Esophagus muscularis mucosa (tissue), 4 donors: ENCODE measurements around the gene KLHL5. TPM values are rescaled to one million over a fixed set of nuclear protein-coding genes. Genes with fewer than 3 reads are reported as not detected.

Experiments
- DNase-seq: peaks from one replicate; pipeline ENCODE4 v3.0.0-alpha.2; 2017; ENCODE audit errors: extremely low spot score
- H3K27ac ChIP-seq, 4 donors: fragments of 200-600 bp; sonication (generic); replicated peaks in 1 of 4; 1 replicate in 3 of 4; 2 replicates in 1 of 4; pipeline ENCODE4 v1.5.1; 2016 to 2019; ENCODE audit warnings: mild to moderate bottlenecking in 1 of 4
- H3K27me3 ChIP-seq, 4 donors: fragments of 200-600 bp; sonication (generic); one replicate each; pipeline versions ENCODE4 v1.5.1 to v1.6.0; 2016 to 2019
- H3K36me3 ChIP-seq, 4 donors: fragments of 200-600 bp; sonication (generic); one replicate each; pipeline ENCODE4 v1.5.1; 2016 to 2019
- H3K4me1 ChIP-seq, 4 donors: fragments of 200-600 bp; sonication (generic); one replicate each; pipeline ENCODE4 v1.5.1; 2016 to 2019
- H3K4me3 ChIP-seq, 4 donors: fragments of 200-600 bp; sonication (generic); 1 replicate in 2 of 4; 2 replicates in 2 of 4; pipeline ENCODE4 v1.5.1; 2016 to 2019; ENCODE audit warnings: mild to moderate bottlenecking in 4 of 4, moderate library complexity in 1 of 4
- H3K9me3 ChIP-seq, 4 donors: fragments of 200-600 bp; sonication (generic); 1 replicate in 3 of 4; 2 replicates in 1 of 4; pipeline ENCODE4 v1.5.1; 2016 to 2019
- CTCF ChIP-seq, 3 experiments: fragments of 200-600 bp in 2 of 3; fragments of 450-650 bp in 1 of 3; sonication (generic) in 2 of 3; IDR thresholded peaks; one replicate each; pipeline ENCODE4 v1.5.1; 2017 to 2019; ENCODE audit warnings: antibody characterized with exemption in 3 of 3, mild to moderate bottlenecking in 2 of 3, moderate library complexity in 1 of 3
- EP300 ChIP-seq: sonication (generic); formaldehyde crosslinking; IDR thresholded peaks from one replicate; pipeline ENCODE4 v1.6.1; 2017; ENCODE audit warnings: antibody characterized with exemption
- POLR2A ChIP-seq: fragments of 450-650 bp; IDR thresholded peaks from one replicate; pipeline ENCODE4 v1.6.1; 2017; ENCODE audit warnings: antibody characterized with exemption, moderate library complexity, mild to moderate bottlenecking, low read depth
- POLR2AphosphoS5 ChIP-seq, 2 donors: sonication (generic); formaldehyde crosslinking; IDR thresholded peaks; one replicate each; pipeline ENCODE4 v1.6.1; 2017; ENCODE audit warnings: antibody characterized with exemption in 2 of 2
- WGBS: methylation state at CpG from one replicate; pipeline ENCODE4 v1.1.5; 2018; 5-methylcytosine and 5-hydroxymethylcytosine counted together
- intact Hi-C: fragments of 100-400 bp; cut with DNase I; formaldehyde crosslinking; loops from one replicate; pipeline ENCODE4 v1.15.1; 2023
- total RNA-seq, 4 donors: library from RNA; depleted of rRNA; stranded (reverse); fragments of >200 nt; gene quantifications; one replicate each; pipeline versions ENCODE4 v1.1.0 to v1.2.1, GENCODE V29; 2016

Gene KLHL5
- total RNA-seq, 4 donors from 2014 or later: 92.7 to 187 (median 111) TPM

- H3K4me1 ChIP-seq: peaks cover 8 to 46% (median 46%) of the 10 kb centered on the region in 4 donors
- H3K27me3 ChIP-seq: no peaks in the 10 kb centered on the region
- H3K4me3 ChIP-seq: peak overlapping the region in 3 of 4 donors; percentile 92 to 97 (median 96)
- no peaks in the 10 kb centered on the region for H3K9me3 ChIP-seq
- H3K27ac ChIP-seq: peak overlapping the region; percentile 94 to 98 (median 98)
- no peaks in the 10 kb centered on the region for H3K36me3 ChIP-seq
- intact Hi-C loops: loop anchor here (5.0 to 10.0 kb wide), 2 partner anchors 91 to 138 kb away; no protein-coding TSS in a partner anchor
- TF ChIP-seq CTCF (IDR thresholded peaks at IDR 0.05): no peak
- TF ChIP-seq POLR2A: no peak
- no peak for TF ChIP-seq POLR2AphosphoS5 (IDR thresholded peaks at IDR 0.05)
- no peak for TF ChIP-seq EP300
- WGBS: 66% methylated on average over 10 of the region's 10 CpGs
- DNase-seq: no peak
These were observed 18.8 kb upstream of the KLHL5 start for GRCh38 chr4:39043058-39043860.

GRCh38 chr4:39043861-39044363 is 18.1 kb upstream of the KLHL5 start:
- peak overlapping the region; percentile 94 to 98 (median 98) for H3K27ac ChIP-seq
- peaks cover 8 to 53% (median 52%) of the 10 kb centered on the region in 4 donors for H3K4me1 ChIP-seq
- no peaks in the 10 kb centered on the region for H3K27me3 ChIP-seq
- no peak for DNase-seq
- intact Hi-C loops: loop anchor here (5.0 to 10.0 kb wide), 2 partner anchors 92 to 139 kb away; no protein-coding TSS in a partner anchor
- no peaks in the 10 kb centered on the region for H3K36me3 ChIP-seq
- no peaks in the 10 kb centered on the region for H3K9me3 ChIP-seq
- 12% methylated on average over 8 of the region's 8 CpGs for WGBS
- peak overlapping the region; percentile 92 to 97 (median 96) for H3K4me3 ChIP-seq
- TF ChIP-seq CTCF (IDR thresholded peaks at IDR 0.05) (no peak), EP300 (no peak), POLR2AphosphoS5 (IDR thresholded peaks at IDR 0.05) (no peak), POLR2A (no peak)

- TF ChIP-seq EP300 (no peak), POLR2AphosphoS5 (IDR thresholded peaks at IDR 0.05) (peak in 1 of 2 donors; percentile 52), CTCF (IDR thresholded peaks at IDR 0.05) (peak in 1 of 3 experiments; percentile 6)
- Histone ChIP-seq H3K4me1 (peaks cover 8 to 58% (median 57%) of the 10 kb centered on the region in 4 donors), H3K9me3 (no peaks in the 10 kb centered on the region), H3K27ac (peak overlapping the region; percentile 94 to 98 (median 98)), H3K4me3 (peak overlapping the region; percentile 92 to 97 (median 96)), H3K27me3 (no peaks in the 10 kb centered on the region), H3K36me3 (no peaks in the 10 kb centered on the region)
- DNase-seq: peak; percentile 98
- 0% methylated on average over 9 of the region's 54 CpGs for WGBS
- intact Hi-C loops: loop anchor here (5.0 to 10.0 kb wide), 2 partner anchors 92 to 140 kb away; no protein-coding TSS in a partner anchor
These were observed 17.6 kb upstream of the KLHL5 start for GRCh38 chr4:39044364-39044955.

GRCh38 chr4:39044956-39045826 is 16.8 kb upstream of the KLHL5 start:
- Histone ChIP-seq H3K9me3 (no peaks in the 10 kb centered on the region), H3K4me3 (peak overlapping the region; percentile 92 to 97 (median 96)), H3K27me3 (no peaks in the 10 kb centered on the region), H3K27ac (peak overlapping the region; percentile 94 to 98 (median 98)), H3K4me1 (peaks cover 12 to 63% (median 59%) of the 10 kb centered on the region in 4 donors), H3K36me3 (no peaks in the 10 kb centered on the region)
- intact Hi-C loops: loop anchor here (5.0 to 10.0 kb wide), 2 partner anchors 93 to 140 kb away; no protein-coding TSS in a partner anchor
- TF ChIP-seq POLR2A (no peak), POLR2AphosphoS5 (IDR thresholded peaks at IDR 0.05) (no peak), EP300 (no peak), CTCF (IDR thresholded peaks at IDR 0.05) (no peak)
- no peak for DNase-seq
- 2% methylated on average over 23 of the region's 82 CpGs for WGBS
